HG03520 (cell line): ENCODE measurements around the gene COL21A1.

Source experiments
- ATAC-seq: cut with Tn5 transposase; IDR thresholded peaks from one replicate; pipeline ENCODE4 v1.9.1; 2021; ENCODE audit warnings: mild to moderate bottlenecking, moderate library complexity; ENCODE audit not compliant: unreplicated experiment

COL21A1 gene

GRCh38 chr6:56199956-56200355 is 47.4 kb downstream of the COL21A1 start:
- ATAC-seq, result no peak

- no peak for ATAC-seq
Measured at GRCh38 chr6:56193846-56194245, 53.5 kb downstream of the COL21A1 start.

GRCh38 chr6:56188429-56188828 is 59.0 kb downstream of the COL21A1 start:
- ATAC-seq, result no peak

- no peak for ATAC-seq
Measured at GRCh38 chr6:56187686-56188085, 59.7 kb downstream of the COL21A1 start.

GRCh38 chr6:56176741-56177140 is 70.6 kb downstream of the COL21A1 start:
- ATAC-seq, result no peak

GRCh38 chr6:56173228-56173627 is 74.2 kb downstream of the COL21A1 start:
- ATAC-seq, result no peak

- ATAC-seq, result no peak
Measured at GRCh38 chr6:56172144-56172543, 75.2 kb downstream of the COL21A1 start.

- no peak for ATAC-seq
Measured at GRCh38 chr6:56169366-56169765, 78.0 kb downstream of the COL21A1 start.

- ATAC-seq, result no peak
Measured at GRCh38 chr6:56168596-56168995, 78.8 kb downstream of the COL21A1 start.

- no peak for ATAC-seq
Measured at GRCh38 chr6:56162081-56162480, 85.3 kb downstream of the COL21A1 start.

GRCh38 chr6:56160489-56160888 is 86.9 kb downstream of the COL21A1 start:
- ATAC-seq, result no peak

GRCh38 chr6:56158571-56158970 is 88.8 kb downstream of the COL21A1 start:
- ATAC-seq, result no peak

GRCh38 chr6:56156643-56157042 is 90.7 kb downstream of the COL21A1 start:
- ATAC-seq, result no peak

GRCh38 chr6:56155634-56156141 is 91.7 kb downstream of the COL21A1 start:
- ATAC-seq, result no peak

- no peak for ATAC-seq
Measured at GRCh38 chr6:56154076-56154475, 93.3 kb downstream of the COL21A1 start.

- no peak for ATAC-seq
Measured at GRCh38 chr6:56152611-56153010, 94.8 kb downstream of the COL21A1 start.

- no peak for ATAC-seq
Measured at GRCh38 chr6:56151609-56152224, 95.7 kb downstream of the COL21A1 start.

- ATAC-seq, result no peak
Measured at GRCh38 chr6:56148488-56149186, 98.7 kb downstream of the COL21A1 start.

GRCh38 chr6:56147766-56148165 is 99.6 kb downstream of the COL21A1 start:
- no peak for ATAC-seq

GRCh38 chr6:56146086-56146485 is 101.3 kb downstream of the COL21A1 start:
- ATAC-seq, result no peak

- no peak for ATAC-seq
Measured at GRCh38 chr6:56145616-56146015, 101.8 kb downstream of the COL21A1 start.

- no peak for ATAC-seq
Measured at GRCh38 chr6:56144538-56145324, 102.6 kb downstream of the COL21A1 start.
